GM19452 (cell line): ENCODE measurements around the gene CASP4.

Source experiments
- ATAC-seq: cut with Tn5 transposase; IDR thresholded peaks from one replicate; pipeline ENCODE4 v1.9.1; 2021; ENCODE audit not compliant: unreplicated experiment

CASP4 gene

GRCh38 chr11:104895634-104896033, 72.7 kb downstream of the CASP4 start:
- no peak for ATAC-seq

GRCh38 chr11:104893876-104894275, 74.5 kb downstream of the CASP4 start:
- no peak for ATAC-seq
